HEK293 (cell line): Measurements from ENCODE around the gene CHEK2.

ENCODE experiments used
- BCL11B ChIP-seq: fragments of 450-650 bp; formaldehyde crosslinking; IDR thresholded peaks from 2 replicates; pipeline ENCODE4 v1.5.1; 2016; ENCODE audit warnings: low read depth, missing biosample characterization, missing genetic modification characterization
- FEZF1 ChIP-seq: fragments of 450-650 bp; formaldehyde crosslinking; IDR thresholded peaks from 2 replicates; pipeline ENCODE4 v1.5.1; 2016; ENCODE audit warnings: missing biosample characterization, missing genetic modification characterization
- GLIS2 ChIP-seq: fragments of 450-650 bp; formaldehyde crosslinking; IDR thresholded peaks from 2 replicates; pipeline ENCODE4 v1.5.1; 2016; ENCODE audit warnings: missing biosample characterization, missing genetic modification characterization
- MZF1 ChIP-seq: fragments of 450-650 bp; formaldehyde crosslinking; IDR thresholded peaks from 2 replicates; pipeline ENCODE4 v1.5.1; 2017; ENCODE audit warnings: missing biosample characterization, missing genetic modification characterization, borderline replicate concordance
- PRDM1 ChIP-seq: fragments of 450-650 bp; formaldehyde crosslinking; IDR thresholded peaks from 2 replicates; pipeline ENCODE4; 2016; ENCODE audit warnings: missing biosample characterization, missing genetic modification characterization
- SCRT1 ChIP-seq: fragments of 450-650 bp; formaldehyde crosslinking; IDR thresholded peaks from 2 replicates; pipeline ENCODE4 v1.5.1; 2016; ENCODE audit warnings: missing biosample characterization, missing genetic modification characterization, borderline replicate concordance
- ZBTB21 ChIP-seq: fragments of 450-650 bp; formaldehyde crosslinking; IDR thresholded peaks from 2 replicates; pipeline ENCODE4 v1.5.1; 2017; ENCODE audit warnings: missing biosample characterization, missing genetic modification characterization
- ZFHX2 ChIP-seq: fragments of 450-650 bp; formaldehyde crosslinking; conservative IDR thresholded peaks from 2 replicates; pipeline ENCODE4 v1.5.1; 2016; ENCODE audit warnings: missing biosample characterization, missing genetic modification characterization
- ZNF16 ChIP-seq: fragments of 450-650 bp; formaldehyde crosslinking; IDR thresholded peaks from 2 replicates; pipeline ENCODE4 v1.5.1; 2016; ENCODE audit warnings: low read depth, missing biosample characterization, missing genetic modification characterization
- ZNF169 ChIP-seq: fragments of 450-650 bp; formaldehyde crosslinking; IDR thresholded peaks from 2 replicates; pipeline ENCODE4 v1.5.1; 2016; ENCODE audit warnings: missing biosample characterization, missing genetic modification characterization
- ZNF211 ChIP-seq: fragments of 450-650 bp; formaldehyde crosslinking; IDR thresholded peaks from 2 replicates; pipeline ENCODE4 v1.5.1; 2016; ENCODE audit warnings: low read depth, missing biosample characterization, missing genetic modification characterization
- ZNF549 ChIP-seq: fragments of 450-650 bp; IDR thresholded peaks from 2 replicates; pipeline ENCODE4 v1.5.1; 2018; ENCODE audit warnings: missing biosample characterization, missing genetic modification characterization, mild to moderate bottlenecking, inconsistent platforms, moderate library complexity
- ZNF621 ChIP-seq: fragments of 450-650 bp; formaldehyde crosslinking; IDR thresholded peaks from 2 replicates; pipeline ENCODE4 v1.5.1; 2017; ENCODE audit warnings: missing biosample characterization, missing genetic modification characterization
- ZNF654 ChIP-seq: fragments of 450-650 bp; formaldehyde crosslinking; IDR thresholded peaks from 2 replicates; pipeline ENCODE4 v1.5.1; 2016; ENCODE audit warnings: low read depth, missing biosample characterization, missing genetic modification characterization
- ZNF660 ChIP-seq: fragments of 450-650 bp; IDR thresholded peaks from 2 replicates; pipeline ENCODE4 v1.5.1; 2018; ENCODE audit warnings: missing biosample characterization, mild to moderate bottlenecking, missing genetic modification characterization
- ZNF776 ChIP-seq: fragments of 450-650 bp; formaldehyde crosslinking; IDR thresholded peaks from 2 replicates; pipeline ENCODE4 v1.5.0; 2017; ENCODE audit warnings: missing biosample characterization, missing genetic modification characterization, borderline replicate concordance
- TF ChIP-seq, protein P1 (sequence below): fragments of 450-650 bp; formaldehyde crosslinking; IDR thresholded peaks from 2 replicates; pipeline ENCODE4 v1.5.1; 2016; ENCODE audit warnings: missing biosample characterization, missing genetic modification characterization, borderline replicate concordance
- TF ChIP-seq, protein P2 (sequence below): fragments of 450-650 bp; IDR thresholded peaks from 2 replicates; pipeline ENCODE4 v1.5.1; 2018; ENCODE audit warnings: missing biosample characterization, mild to moderate bottlenecking, missing genetic modification characterization
- TF ChIP-seq, protein P3 (sequence below): fragments of 450-650 bp; formaldehyde crosslinking; IDR thresholded peaks from 2 replicates; pipeline ENCODE4 v1.5.1; 2016; ENCODE audit warnings: missing biosample characterization, missing genetic modification characterization
- TF ChIP-seq, protein P4 (sequence below): fragments of 450-650 bp; formaldehyde crosslinking; IDR thresholded peaks from 2 replicates; pipeline ENCODE4 v1.5.1; 2017; ENCODE audit warnings: missing biosample characterization, missing genetic modification characterization
- TF ChIP-seq, protein P5 (sequence below): fragments of 450-650 bp; formaldehyde crosslinking; IDR thresholded peaks from 2 replicates; pipeline ENCODE4 v1.5.1; 2016; ENCODE audit warnings: missing biosample characterization, missing genetic modification characterization
- TF ChIP-seq, protein P6 (sequence below): sonication (generic); formaldehyde crosslinking; IDR thresholded peaks from 2 replicates; pipeline ENCODE4 v1.8.1; 2022; ENCODE audit warnings: mild to moderate bottlenecking, moderate library complexity, missing genetic modification reagents
- TF ChIP-seq, protein P7 (sequence below): IDR thresholded peaks from 2 replicates; pipeline ENCODE4 v1.6.1; 2011; ENCODE audit warnings: mild to moderate bottlenecking, low read depth, low read length, borderline replicate concordance

Gene CHEK2

DNA sequence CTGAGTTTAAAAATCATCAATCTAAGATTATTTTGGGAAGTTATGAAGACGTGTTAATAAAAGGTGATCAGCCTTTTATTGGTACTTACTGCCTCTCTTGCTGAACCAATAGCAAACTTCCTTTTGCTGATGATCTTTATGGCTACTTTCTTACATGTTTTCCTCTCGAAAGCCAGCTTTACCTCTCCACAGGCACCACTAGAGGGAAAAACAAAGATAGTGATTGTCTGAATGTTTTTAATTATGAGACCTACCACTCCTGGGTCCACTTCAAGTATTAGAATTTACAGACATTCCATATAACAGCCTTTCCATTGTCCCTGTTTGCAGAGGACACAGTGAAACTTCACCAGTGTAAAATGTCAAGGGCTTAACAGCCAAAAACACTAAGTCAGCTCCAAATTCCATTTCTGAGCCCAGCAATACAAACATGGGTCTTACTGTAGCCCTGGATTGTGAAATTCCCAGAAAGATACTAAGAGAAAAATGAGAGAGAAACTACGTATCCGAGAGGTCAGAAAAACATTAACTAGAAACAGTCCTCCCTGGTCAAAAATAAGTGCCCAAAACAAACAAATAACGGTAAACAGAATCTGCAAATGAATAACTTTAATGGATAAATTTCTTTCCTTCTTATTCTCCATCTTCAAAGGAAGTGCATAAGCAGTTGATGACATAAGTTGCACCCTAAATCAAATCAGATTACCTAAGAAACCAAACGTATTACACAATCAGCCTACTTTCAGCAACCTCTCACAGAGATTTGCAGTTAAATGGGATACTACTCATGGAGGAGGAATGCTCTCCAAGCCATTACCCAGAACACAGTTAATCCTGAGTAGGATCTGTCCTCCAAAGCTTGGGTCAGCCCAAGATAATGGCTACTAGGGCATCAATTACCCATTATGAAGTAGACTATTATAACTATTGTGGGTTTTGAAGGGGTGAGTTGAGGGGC is 29.5 kb downstream of the CHEK2 start (continued):
- TF ChIP-seq, protein P1, sequence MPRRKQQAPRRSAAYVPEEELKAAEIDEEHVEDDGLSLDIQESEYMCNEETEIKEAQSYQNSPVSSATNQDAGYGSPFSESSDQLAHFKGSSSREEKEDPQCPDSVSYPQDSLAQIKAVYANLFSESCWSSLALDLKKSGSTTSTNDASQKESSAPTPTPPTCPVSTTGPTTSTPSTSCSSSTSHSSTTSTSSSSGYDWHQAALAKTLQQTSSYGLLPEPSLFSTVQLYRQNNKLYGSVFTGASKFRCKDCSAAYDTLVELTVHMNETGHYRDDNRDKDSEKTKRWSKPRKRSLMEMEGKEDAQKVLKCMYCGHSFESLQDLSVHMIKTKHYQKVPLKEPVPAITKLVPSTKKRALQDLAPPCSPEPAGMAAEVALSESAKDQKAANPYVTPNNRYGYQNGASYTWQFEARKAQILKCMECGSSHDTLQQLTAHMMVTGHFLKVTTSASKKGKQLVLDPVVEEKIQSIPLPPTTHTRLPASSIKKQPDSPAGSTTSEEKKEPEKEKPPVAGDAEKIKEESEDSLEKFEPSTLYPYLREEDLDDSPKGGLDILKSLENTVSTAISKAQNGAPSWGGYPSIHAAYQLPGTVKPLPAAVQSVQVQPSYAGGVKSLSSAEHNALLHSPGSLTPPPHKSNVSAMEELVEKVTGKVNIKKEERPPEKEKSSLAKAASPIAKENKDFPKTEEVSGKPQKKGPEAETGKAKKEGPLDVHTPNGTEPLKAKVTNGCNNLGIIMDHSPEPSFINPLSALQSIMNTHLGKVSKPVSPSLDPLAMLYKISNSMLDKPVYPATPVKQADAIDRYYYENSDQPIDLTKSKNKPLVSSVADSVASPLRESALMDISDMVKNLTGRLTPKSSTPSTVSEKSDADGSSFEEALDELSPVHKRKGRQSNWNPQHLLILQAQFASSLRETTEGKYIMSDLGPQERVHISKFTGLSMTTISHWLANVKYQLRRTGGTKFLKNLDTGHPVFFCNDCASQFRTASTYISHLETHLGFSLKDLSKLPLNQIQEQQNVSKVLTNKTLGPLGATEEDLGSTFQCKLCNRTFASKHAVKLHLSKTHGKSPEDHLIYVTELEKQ = peak; percentile 79; the same call in 1 of the 2 replicates
- TF ChIP-seq, protein P2, sequence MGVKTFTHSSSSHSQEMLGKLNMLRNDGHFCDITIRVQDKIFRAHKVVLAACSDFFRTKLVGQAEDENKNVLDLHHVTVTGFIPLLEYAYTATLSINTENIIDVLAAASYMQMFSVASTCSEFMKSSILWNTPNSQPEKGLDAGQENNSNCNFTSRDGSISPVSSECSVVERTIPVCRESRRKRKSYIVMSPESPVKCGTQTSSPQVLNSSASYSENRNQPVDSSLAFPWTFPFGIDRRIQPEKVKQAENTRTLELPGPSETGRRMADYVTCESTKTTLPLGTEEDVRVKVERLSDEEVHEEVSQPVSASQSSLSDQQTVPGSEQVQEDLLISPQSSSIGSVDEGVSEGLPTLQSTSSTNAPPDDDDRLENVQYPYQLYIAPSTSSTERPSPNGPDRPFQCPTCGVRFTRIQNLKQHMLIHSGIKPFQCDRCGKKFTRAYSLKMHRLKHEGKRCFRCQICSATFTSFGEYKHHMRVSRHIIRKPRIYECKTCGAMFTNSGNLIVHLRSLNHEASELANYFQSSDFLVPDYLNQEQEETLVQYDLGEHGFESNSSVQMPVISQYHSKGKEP = peak; percentile 55; the same call in 1 of the 2 replicates
- no peak for TF ChIP-seq ZNF549 (tag by site-specific recombination)
- peak; percentile 86; the same call in 1 of the 2 replicates for TF ChIP-seq ZNF660 (tag by site-specific recombination)
- TF ChIP-seq, protein P3, sequence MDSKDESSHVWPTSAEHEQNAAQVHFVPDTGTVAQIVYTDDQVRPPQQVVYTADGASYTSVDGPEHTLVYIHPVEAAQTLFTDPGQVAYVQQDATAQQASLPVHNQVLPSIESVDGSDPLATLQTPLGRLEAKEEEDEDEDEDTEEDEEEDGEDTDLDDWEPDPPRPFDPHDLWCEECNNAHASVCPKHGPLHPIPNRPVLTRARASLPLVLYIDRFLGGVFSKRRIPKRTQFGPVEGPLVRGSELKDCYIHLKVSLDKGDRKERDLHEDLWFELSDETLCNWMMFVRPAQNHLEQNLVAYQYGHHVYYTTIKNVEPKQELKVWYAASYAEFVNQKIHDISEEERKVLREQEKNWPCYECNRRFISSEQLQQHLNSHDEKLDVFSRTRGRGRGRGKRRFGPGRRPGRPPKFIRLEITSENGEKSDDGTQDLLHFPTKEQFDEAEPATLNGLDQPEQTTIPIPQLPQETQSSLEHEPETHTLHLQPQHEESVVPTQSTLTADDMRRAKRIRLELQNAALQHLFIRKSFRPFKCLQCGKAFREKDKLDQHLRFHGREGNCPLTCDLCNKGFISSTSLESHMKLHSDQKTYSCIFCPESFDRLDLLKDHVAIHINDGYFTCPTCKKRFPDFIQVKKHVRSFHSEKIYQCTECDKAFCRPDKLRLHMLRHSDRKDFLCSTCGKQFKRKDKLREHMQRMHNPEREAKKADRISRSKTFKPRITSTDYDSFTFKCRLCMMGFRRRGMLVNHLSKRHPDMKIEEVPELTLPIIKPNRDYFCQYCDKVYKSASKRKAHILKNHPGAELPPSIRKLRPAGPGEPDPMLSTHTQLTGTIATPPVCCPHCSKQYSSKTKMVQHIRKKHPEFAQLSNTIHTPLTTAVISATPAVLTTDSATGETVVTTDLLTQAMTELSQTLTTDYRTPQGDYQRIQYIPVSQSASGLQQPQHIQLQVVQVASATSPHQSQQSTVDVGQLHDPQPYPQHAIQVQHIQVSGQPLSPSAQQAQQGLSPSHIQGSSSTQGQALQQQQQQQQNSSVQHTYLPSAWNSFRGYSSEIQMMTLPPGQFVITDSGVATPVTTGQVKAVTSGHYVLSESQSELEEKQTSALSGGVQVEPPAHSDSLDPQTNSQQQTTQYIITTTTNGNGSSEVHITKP (tag by site-specific recombination) = peak; percentile 83
- no peak for TF ChIP-seq ZNF654 (tag by site-specific recombination)
- TF ChIP-seq FEZF1 (tag by site-specific recombination) = no peak
- TF ChIP-seq, protein P4, sequence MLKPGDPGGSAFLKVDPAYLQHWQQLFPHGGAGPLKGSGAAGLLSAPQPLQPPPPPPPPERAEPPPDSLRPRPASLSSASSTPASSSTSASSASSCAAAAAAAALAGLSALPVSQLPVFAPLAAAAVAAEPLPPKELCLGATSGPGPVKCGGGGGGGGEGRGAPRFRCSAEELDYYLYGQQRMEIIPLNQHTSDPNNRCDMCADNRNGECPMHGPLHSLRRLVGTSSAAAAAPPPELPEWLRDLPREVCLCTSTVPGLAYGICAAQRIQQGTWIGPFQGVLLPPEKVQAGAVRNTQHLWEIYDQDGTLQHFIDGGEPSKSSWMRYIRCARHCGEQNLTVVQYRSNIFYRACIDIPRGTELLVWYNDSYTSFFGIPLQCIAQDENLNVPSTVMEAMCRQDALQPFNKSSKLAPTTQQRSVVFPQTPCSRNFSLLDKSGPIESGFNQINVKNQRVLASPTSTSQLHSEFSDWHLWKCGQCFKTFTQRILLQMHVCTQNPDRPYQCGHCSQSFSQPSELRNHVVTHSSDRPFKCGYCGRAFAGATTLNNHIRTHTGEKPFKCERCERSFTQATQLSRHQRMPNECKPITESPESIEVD = 0 out of 2 replicates have a peak, but pooled peaks have one; percentile 70
- TF ChIP-seq BCL11B (tag by site-specific recombination) = no peak
- TF ChIP-seq ZNF169 (tag by site-specific recombination) = no peak
- TF ChIP-seq, protein P5, sequence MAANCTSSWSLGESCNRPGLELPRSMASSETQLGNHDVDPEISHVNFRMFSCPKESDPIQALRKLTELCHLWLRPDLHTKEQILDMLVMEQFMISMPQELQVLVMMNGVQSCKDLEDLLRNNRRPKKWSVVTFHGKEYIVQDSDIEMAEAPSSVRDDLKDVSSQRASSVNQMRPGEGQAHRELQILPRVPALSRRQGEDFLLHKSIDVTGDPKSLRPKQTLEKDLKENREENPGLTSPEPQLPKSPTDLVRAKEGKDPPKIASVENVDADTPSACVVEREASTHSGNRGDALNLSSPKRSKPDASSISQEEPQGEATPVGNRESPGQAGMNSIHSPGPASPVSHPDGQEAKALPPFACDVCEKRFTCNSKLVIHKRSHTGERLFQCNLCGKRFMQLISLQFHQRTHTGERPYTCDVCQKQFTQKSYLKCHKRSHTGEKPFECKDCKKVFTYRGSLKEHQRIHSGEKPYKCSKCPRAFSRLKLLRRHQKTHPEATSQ (tag by site-specific recombination) = no peak
- TF ChIP-seq MZF1 (tag by site-specific recombination) = no peak
- TF ChIP-seq ZFHX2 = no peak
- no peak for TF ChIP-seq GLIS2 (tag by site-specific recombination)
- TF ChIP-seq ZNF211 (tag by site-specific recombination) = no peak
- no peak for TF ChIP-seq ZNF776
- TF ChIP-seq, protein P6, sequence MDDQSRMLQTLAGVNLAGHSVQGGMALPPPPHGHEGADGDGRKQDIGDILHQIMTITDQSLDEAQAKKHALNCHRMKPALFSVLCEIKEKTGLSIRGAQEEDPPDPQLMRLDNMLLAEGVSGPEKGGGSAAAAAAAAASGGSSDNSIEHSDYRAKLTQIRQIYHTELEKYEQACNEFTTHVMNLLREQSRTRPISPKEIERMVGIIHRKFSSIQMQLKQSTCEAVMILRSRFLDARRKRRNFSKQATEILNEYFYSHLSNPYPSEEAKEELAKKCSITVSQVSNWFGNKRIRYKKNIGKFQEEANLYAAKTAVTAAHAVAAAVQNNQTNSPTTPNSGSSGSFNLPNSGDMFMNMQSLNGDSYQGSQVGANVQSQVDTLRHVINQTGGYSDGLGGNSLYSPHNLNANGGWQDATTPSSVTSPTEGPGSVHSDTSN = no peak
- peak; percentile 92 for TF ChIP-seq ZBTB21 (tag by site-specific recombination)
- TF ChIP-seq SCRT1 (tag by site-specific recombination) = no peak
- TF ChIP-seq ZNF621 = no peak
- TF ChIP-seq ZNF16 (tag by site-specific recombination) = no peak
- TF ChIP-seq, protein P7, sequence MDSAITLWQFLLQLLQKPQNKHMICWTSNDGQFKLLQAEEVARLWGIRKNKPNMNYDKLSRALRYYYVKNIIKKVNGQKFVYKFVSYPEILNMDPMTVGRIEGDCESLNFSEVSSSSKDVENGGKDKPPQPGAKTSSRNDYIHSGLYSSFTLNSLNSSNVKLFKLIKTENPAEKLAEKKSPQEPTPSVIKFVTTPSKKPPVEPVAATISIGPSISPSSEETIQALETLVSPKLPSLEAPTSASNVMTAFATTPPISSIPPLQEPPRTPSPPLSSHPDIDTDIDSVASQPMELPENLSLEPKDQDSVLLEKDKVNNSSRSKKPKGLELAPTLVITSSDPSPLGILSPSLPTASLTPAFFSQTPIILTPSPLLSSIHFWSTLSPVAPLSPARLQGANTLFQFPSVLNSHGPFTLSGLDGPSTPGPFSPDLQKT = no peak
- TF ChIP-seq PRDM1 (tag by site-specific recombination) = 0 out of 2 replicates have a peak, but pooled peaks have one; percentile 31
